SK-N-MC (cell line): ENCODE data around the gene UBAC2.

Source experiments
- EZH2 ChIP-seq: fragments of 200-600 bp; sonication (generic); IDR thresholded peaks from one replicate; pipeline ENCODE4 v1.6.1; 2017; ENCODE audit warnings: antibody characterized with exemption
- POLR2AphosphoS5 ChIP-seq: IDR thresholded peaks from 2 replicates; pipeline ENCODE4 v1.6.1; 2012; ENCODE audit warnings: mild to moderate bottlenecking, low read depth, low read length, borderline replicate concordance

DNA sequence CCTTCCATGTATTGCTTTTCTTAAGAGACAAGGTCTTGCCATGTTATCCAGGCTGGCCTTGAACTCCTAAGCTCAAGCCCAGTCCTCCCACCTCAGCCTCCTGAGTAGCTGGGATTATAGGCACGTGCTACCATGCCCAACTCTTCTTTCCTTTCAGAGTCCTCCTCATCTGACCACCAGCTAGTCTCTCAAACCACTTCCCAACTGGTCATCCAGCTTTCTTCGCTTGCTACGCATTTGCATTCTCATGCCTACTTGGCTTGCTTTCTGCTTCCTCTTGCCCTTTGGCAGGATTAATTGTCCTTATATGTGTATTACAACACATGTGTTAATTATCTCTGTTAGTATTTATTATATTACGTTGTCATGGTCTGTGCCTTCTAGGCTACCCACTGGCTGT, 51.3 kb downstream of the UBAC2 start:
- TF ChIP-seq POLR2AphosphoS5 (no peak), EZH2 (no peak)
